HS-5 (cell line): ENCODE results near the gene AKAP12.
"Not testable (repeated sequence)": the region's sequence is repeated elsewhere in the genome, so short reads cannot be mapped to it uniquely, and the experiment has no call there.

Experiments used
- DNase-seq: peaks from one replicate; pipeline ENCODE4 v3.0.0-alpha.2; 2012; ENCODE audit warnings: low read depth

AKAP12 gene

DNA sequence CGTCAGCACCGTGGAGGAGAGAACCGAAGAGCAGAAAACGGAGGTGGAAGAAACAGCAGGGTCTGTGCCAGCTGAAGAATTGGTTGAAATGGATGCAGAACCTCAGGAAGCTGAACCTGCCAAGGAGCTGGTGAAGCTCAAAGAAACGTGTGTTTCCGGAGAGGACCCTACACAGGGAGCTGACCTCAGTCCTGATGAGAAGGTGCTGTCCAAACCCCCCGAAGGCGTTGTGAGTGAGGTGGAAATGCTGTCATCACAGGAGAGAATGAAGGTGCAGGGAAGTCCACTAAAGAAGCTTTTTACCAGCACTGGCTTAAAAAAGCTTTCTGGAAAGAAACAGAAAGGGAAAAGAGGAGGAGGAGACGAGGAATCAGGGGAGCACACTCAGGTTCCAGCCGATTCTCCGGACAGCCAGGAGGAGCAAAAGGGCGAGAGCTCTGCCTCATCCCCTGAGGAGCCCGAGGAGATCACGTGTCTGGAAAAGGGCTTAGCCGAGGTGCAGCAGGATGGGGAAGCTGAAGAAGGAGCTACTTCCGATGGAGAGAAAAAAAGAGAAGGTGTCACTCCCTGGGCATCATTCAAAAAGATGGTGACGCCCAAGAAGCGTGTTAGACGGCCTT is 110.0 kb downstream of the AKAP12 start:
- no peak for DNase-seq

DNA sequence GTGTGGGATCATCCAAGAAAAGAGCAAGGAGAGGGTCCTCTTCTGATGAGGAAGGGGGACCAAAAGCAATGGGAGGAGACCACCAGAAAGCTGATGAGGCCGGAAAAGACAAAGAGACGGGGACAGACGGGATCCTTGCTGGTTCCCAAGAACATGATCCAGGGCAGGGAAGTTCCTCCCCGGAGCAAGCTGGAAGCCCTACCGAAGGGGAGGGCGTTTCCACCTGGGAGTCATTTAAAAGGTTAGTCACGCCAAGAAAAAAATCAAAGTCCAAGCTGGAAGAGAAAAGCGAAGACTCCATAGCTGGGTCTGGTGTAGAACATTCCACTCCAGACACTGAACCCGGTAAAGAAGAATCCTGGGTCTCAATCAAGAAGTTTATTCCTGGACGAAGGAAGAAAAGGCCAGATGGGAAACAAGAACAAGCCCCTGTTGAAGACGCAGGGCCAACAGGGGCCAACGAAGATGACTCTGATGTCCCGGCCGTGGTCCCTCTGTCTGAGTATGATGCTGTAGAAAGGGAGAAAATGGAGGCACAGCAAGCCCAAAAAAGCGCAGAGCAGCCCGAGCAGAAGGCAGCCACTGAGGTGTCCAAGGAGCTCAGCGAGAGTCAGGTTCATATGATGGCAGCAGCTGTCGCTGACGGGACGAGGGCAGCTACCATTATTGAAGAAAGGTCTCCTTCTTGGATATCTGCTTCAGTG is 110.8 kb downstream of the AKAP12 start:
- no peak for DNase-seq

- DNase-seq, result no peak
These were observed 111.5 kb downstream of the AKAP12 start for GRCh38 chr6:151351146-151351700.

DNA sequence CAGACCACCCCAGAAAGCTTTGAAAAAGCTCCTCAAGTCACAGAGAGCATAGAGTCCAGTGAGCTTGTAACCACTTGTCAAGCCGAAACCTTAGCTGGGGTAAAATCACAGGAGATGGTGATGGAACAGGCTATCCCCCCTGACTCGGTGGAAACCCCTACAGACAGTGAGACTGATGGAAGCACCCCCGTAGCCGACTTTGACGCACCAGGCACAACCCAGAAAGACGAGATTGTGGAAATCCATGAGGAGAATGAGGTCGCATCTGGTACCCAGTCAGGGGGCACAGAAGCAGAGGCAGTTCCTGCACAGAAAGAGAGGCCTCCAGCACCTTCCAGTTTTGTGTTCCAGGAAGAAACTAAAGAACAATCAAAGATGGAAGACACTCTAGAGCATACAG is 112.0 kb downstream of the AKAP12 start:
- no peak for DNase-seq

GRCh38 chr6:151352410-151353396 is 112.9 kb downstream of the AKAP12 start:
- no peak for DNase-seq

DNA sequence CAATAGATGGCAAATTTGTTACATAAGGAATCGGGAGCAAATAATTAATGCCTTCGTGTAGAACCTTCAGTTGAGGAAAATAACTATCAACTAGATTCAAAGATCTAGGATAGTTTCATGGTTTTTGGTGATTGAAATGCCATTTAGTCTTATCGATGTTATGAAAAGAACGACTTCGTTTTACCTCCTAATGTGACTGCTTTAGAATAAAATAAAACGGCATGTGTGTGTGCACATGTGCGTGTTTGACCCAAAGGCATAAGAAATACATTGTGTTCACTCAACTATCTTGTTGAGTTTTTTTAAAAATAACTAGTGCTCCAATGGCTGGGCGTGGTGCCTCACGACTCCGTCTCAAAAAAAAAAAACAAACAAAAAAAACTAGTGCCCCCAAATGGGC is 114.0 kb downstream of the AKAP12 start:
- DNase-seq, result no peak

- not testable (repeated sequence) for DNase-seq
These were observed 117.2 kb downstream of the AKAP12 start for GRCh38 chr6:151356983-151357382.

- DNase-seq, result no peak
These were observed 118.1 kb downstream of the AKAP12 start for GRCh38 chr6:151357758-151358436.

DNA sequence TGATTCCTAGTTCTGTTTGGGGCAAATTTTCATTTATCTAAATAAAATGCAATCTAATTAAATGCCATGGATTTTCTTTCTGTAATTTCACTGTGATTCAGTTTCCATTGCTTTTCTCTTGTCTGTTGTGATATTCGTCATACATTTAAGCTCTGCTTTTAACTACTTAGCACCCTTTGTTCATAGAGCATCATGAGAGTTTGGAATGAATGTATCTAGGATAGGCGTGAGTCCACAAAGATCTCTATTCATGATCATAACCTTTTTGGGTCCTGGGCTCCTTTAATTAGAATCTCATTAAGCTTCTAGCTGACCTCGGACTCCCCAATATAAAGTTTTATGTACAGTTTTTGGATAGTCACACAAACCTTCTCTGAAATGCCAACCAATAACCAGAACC is 118.7 kb downstream of the AKAP12 start:
- no peak for DNase-seq

GRCh38 chr6:151359486-151359885 is 119.7 kb downstream of the AKAP12 start:
- no peak for DNase-seq

DNA sequence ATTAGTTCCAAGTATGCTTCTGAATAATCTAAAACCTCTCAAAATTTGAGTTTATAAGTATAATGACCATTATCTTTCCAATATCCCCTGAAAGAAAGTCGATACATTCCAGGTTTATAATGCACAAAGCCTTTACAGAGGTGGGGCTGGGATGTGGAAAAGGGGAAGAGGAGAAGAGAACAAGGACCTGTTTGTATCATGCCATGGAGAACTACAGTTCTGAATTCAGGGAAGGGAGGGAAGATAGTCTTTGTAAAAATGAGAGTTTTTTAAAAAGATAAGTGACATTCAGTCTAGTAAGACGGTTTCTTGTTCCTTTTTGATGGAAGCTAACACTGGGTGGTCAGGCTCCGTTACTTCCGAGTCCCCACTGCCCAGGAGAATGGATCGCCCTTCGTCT is 125.5 kb downstream of the AKAP12 start:
- no peak for DNase-seq

DNA sequence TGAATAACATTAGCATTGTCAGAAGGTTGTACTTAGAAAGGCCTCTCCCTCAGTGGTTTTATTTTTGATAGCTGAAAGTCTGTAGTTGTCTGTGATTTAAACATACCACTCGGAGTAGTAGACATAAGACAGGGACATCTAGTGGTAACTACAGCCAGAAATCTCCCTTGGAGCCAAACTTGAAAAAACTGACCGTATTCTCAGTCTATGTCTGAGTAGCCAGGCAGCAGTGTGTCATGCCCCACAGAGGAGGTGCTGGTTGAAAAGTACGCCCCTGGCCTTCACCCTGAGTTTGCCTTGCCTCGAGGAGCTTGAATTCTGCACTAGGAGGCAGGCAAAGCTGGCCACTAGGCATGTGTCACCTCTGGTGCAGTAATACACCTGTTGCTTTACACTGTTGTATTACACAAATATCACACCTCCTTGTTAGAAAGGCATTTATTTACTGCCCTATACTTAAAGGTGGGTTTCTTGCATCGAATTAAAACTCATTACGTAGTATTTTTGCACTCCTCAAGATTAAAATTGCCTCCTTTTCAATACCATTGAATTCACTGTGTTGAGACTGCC is 130.8 kb downstream of the AKAP12 start:
- no peak for DNase-seq

DNA sequence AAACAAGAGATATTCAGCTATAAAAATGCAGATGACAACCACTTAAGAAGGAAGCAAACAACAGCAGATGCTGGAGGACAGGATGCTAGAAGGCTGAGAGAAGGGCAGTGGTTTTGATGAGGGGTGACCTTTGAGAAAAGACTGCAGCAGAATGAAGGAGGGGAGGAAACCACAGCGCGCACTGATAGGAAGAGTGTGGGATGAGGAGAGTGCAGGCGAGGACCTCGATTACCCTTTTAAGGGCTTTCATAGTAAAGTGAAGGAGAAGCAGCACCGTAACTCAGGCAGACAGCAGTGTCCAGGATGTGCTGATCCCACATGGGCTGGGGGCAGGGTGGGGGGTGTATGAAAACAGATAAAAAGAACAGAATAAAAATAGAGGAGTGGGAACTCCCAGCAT is 132.4 kb downstream of the AKAP12 start:
- DNase-seq, result no peak

DNA sequence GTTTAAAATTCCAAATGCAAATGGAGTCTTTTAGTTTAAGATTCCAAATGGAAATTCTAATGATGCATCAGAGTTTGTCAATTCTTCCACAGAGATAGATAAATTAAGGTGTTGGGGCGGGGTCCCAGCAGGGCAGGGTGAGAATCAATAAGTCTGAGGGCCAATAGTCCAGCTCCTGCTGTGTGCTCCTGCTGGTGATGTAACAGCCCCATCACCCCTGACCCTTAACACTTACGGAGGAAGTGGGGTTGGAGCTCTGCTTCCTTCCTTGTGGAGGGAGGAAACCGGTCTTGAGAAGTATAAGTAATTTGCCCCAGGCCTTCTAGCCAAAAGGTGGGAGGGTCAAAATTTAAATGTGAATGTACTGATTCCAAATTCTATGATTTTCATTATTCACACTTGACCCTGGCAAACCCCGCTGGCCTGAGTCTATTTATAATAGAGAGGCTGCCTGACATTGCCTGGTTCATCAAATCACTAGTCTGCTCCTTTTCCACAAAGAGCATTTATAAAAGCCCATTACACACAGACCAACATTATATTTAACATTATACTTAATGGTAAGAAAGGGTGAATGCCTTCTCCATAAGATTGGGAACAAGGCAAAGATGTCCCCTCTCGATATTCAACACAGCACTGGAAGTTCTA is 134.4 kb downstream of the AKAP12 start:
- no peak for DNase-seq

GRCh38 chr6:151375833-151376232 is 136.1 kb downstream of the AKAP12 start:
- no peak for DNase-seq

- DNase-seq, result no peak
These were observed 136.7 kb downstream of the AKAP12 start for GRCh38 chr6:151376440-151376839.

GRCh38 chr6:151377095-151377494 is 137.3 kb downstream of the AKAP12 start:
- no peak for DNase-seq

DNA sequence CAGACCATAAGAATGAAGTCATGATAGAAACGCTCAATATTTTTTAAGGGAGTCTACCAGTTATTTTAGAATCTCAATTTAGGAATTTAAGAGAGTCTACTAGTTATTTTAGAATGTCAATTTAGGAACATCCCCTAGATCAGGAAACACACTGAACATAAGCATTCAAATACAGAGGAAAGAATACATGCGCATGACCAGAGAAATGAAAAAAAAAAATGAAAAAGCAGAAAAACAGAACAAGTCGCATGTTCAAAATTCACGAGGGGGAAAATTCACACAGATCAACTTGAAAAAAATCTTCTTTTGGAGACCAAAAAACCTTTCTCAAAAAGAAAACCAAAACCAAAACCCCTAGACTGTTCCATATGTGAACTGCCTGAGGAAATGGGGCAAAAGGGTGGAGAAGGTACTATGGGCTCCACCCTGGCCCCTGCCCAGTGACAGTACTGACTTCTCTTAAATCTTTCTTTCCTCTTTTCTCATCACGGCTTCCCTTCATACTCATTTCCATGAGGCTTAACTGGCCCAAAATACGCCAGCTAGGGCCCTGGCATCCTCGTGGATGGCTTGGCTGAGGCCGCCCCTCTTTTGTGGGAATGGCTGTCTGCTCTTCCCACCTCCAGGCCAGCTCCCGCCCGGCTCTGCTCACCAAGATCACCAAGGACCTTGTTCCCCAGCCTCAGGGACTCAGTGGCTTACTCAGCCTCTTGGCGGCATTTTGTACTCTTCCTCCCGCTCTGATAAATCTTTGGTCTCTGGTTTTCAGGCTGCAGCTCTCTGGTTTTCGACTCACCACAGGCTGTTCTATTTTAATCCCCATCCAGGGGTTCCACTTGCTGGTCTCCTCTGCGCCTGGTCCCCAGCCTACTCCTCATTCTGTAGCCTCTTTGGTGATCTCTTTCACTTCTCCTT is 140.4 kb downstream of the AKAP12 start:
- DNase-seq, result no peak

GRCh38 chr6:151380848-151381205 is 141.1 kb downstream of the AKAP12 start:
- DNase-seq, result no peak

- DNase-seq, result no peak
These were observed 142.0 kb downstream of the AKAP12 start for GRCh38 chr6:151381722-151382121.
